HepG2 (cell line): ENCODE results near the gene DIPK1C. TPM values are rescaled to one million over a fixed set of nuclear protein-coding genes. Genes with fewer than 3 reads are reported as not detected.

ENCODE experiments used
- ATAC-seq: fragments of 200-7000 bp; cut with Tn5 transposase; 3 replicates; pipeline ENCODE4 v1.9.1; 2020; ENCODE audit warnings: mild to moderate bottlenecking, moderate library complexity
- BruUV-seq: library from RNA; stranded (reverse); fragments of 400-500 nt; replicated peaks from 2 replicates; lab custom pipeline; 2021; lab: Mats Ljungman, UMichigan
- CTCF ChIA-PET: fragments of 300-600 bp; formaldehyde crosslinking; extraction: SDS; loops from one replicate; lab custom pipeline; 2021; ENCODE audit warnings: low total read pairs, inconsistent platforms, low intra/inter-chr PET ratio; lab: Yijun Ruan, JAX
- POLR2A ChIA-PET: fragments of 350-600 bp; sonication (Branson Sonifier 250); formaldehyde crosslinking; loops from one replicate; lab custom pipeline; 2020; ENCODE audit warnings: antibody characterized with exemption, inconsistent platforms; lab: Yijun Ruan, JAX
- DNase-seq: peaks from one replicate; pipeline ENCODE4 v3.0.0-alpha.2; 2015; ENCODE audit warnings: low spot score
- FAIRE-seq: peaks from 3 replicates; lab custom pipeline; 2011; peaks lifted over from hg19 to GRCh38; lab: Jason Lieb, UNC
- H2AFZ ChIP-seq: one replicate; pipeline ENCODE4 v1.6.1; 2011; ENCODE audit warnings: low read length, inconsistent platforms
- H3K27ac ChIP-seq: fragments of 300-600 bp; 3 replicates; pipeline ENCODE4 v1.8.0; 2011; ENCODE audit warnings: mixed run types, mild to moderate bottlenecking, mixed read lengths, low read length, inconsistent platforms; ENCODE audit not compliant: insufficient read depth; ENCODE audit errors: extremely low read length
- H3K27me3 ChIP-seq, 2 experiments: fragments of 200-600 bp in 1 of 2; 2 replicates in 1 of 2; 3 replicates in 1 of 2; pipeline versions ENCODE4 v1.6.0 to v1.8.0; 2011; ENCODE audit warnings: low read length in 2 of 2, mild to moderate bottlenecking in 2 of 2, moderate library complexity in 2 of 2, inconsistent platforms in 1 of 2; ENCODE audit not compliant: insufficient read depth in 2 of 2, control insufficient read depth in 1 of 2
- H3K36me3 ChIP-seq, 2 experiments: fragments of 200-600 bp in 1 of 2; replicated peaks in 1 of 2; 2 replicates in 1 of 2; 3 replicates in 1 of 2; pipeline versions ENCODE4 v1.5.1 to v1.8.0; 2011; ENCODE audit warnings: low read length in 2 of 2, inconsistent platforms in 1 of 2; ENCODE audit not compliant: insufficient read depth in 2 of 2, control insufficient read depth in 1 of 2
- H3K4me1 ChIP-seq: 2 replicates; pipeline ENCODE4 v1.5.1; 2012; ENCODE audit warnings: low read length, inconsistent platforms; ENCODE audit not compliant: insufficient read depth
- H3K4me2 ChIP-seq: 2 replicates; pipeline ENCODE4 v1.6.0; 2011; ENCODE audit warnings: low read depth, low read length, inconsistent platforms
- H3K4me3 ChIP-seq, 3 experiments: fragments of 200-600 bp in 1 of 3; sonication (generic), shearing (Covaris generic) in 1 of 3; replicated peaks in 1 of 3; 2 replicates each; pipeline ENCODE4 v1.5.1; 2011 to 2016; ENCODE audit warnings: low read length in 3 of 3, inconsistent platforms in 2 of 3, low read depth in 2 of 3, mild to moderate bottlenecking in 2 of 3, control low read depth in 1 of 3, mixed read lengths in 1 of 3; ENCODE audit not compliant: insufficient read depth in 1 of 3
- H3K79me2 ChIP-seq: one replicate; pipeline ENCODE4 v1.6.1; 2011; ENCODE audit warnings: low read length, inconsistent platforms; ENCODE audit not compliant: insufficient read depth
- H3K9ac ChIP-seq: 2 replicates; pipeline ENCODE4 v1.6.0; 2011; ENCODE audit warnings: mild to moderate bottlenecking, low read depth, low read length, inconsistent platforms; ENCODE audit not compliant: insufficient read depth
- H3K9me3 ChIP-seq: 2 replicates; pipeline ENCODE4 v1.5.1; 2012; ENCODE audit warnings: mild to moderate bottlenecking, low read length
- H4K20me1 ChIP-seq: 2 replicates; pipeline ENCODE4 v1.6.0; 2011; ENCODE audit warnings: inconsistent platforms, mild to moderate bottlenecking, low read length, moderate library complexity; ENCODE audit not compliant: insufficient read depth
- CSRNP1 ChIP-seq: sonication (generic); formaldehyde crosslinking; IDR thresholded peaks from 2 replicates; pipeline ENCODE4 v1.8.1; 2023; ENCODE audit warnings: mild to moderate bottlenecking, missing genetic modification reagents
- DMAP1 ChIP-seq: IDR thresholded peaks from 2 replicates; pipeline ENCODE4 v1.6.1; 2016
- ETV5 ChIP-seq: IDR thresholded peaks from 2 replicates; pipeline ENCODE4 v1.6.1; 2018; ENCODE audit warnings: missing biosample characterization, missing genetic modification reagents, inconsistent platforms, borderline replicate concordance
- FOSL2 ChIP-seq: sonication (generic); formaldehyde crosslinking; IDR thresholded peaks from 2 replicates; pipeline ENCODE4 v1.4.0; 2020; ENCODE audit warnings: missing genetic modification reagents
- HES4 ChIP-seq: sonication (generic); formaldehyde crosslinking; IDR thresholded peaks from 2 replicates; pipeline ENCODE4 v1.9.0; 2021; ENCODE audit warnings: mild to moderate bottlenecking, missing genetic modification reagents, borderline replicate concordance
- PRDM4 ChIP-seq: sonication (generic); formaldehyde crosslinking; IDR thresholded peaks from 2 replicates; pipeline ENCODE4 v1.9.0; 2021; ENCODE audit warnings: missing genetic modification reagents, borderline replicate concordance
- SNRNP70 ChIP-seq: fragments of 200-400 bp; formaldehyde crosslinking; IDR thresholded peaks from 2 replicates; pipeline ENCODE4 v1.6.1; 2017; ENCODE audit warnings: mild to moderate bottlenecking, low read depth, low read length, moderate library complexity
- SOX5 ChIP-seq: IDR thresholded peaks from 2 replicates; pipeline ENCODE4 v1.6.1; 2016; ENCODE audit warnings: borderline replicate concordance
- ZNF235 ChIP-seq: sonication (generic); formaldehyde crosslinking; IDR thresholded peaks from 2 replicates; pipeline ENCODE4 v1.8.1; 2023; ENCODE audit warnings: mild to moderate bottlenecking, missing genetic modification reagents, borderline replicate concordance
- ZNF333 ChIP-seq: sonication (generic); formaldehyde crosslinking; IDR thresholded peaks from 2 replicates; pipeline ENCODE4 v1.4.0; 2020; ENCODE audit warnings: mild to moderate bottlenecking, missing genetic modification reagents, borderline replicate concordance
- WGBS: methylation state at CpG from one replicate; pipeline ENCODE4 v1.1.6; 2017; ENCODE audit warnings: low lambda C conversion rate; 5-methylcytosine and 5-hydroxymethylcytosine counted together
- in situ Hi-C: cut with HindIII; loops from 2 replicates; pipeline ENCODE4 v1.10.0; 2017; ENCODE audit warnings: low pct_unique_long_range_greater_than_20kb; ENCODE audit not compliant: extremely low pct_ligation_motif_present
- intact Hi-C: fragments of 100-400 bp; cut with micrococcal nuclease; formaldehyde crosslinking; loops from one replicate; pipeline ENCODE4 v1.10.0; 2022; ENCODE audit not compliant: unreplicated experiment
- polyA plus RNA-seq, 8 experiments: library from polyadenylated mRNA; depleted of rRNA in 3 of 8; stranded (reverse) in 7 of 8; unstranded in 1 of 8; fragments of >200 nt; fragmentation: Illumina TruSeq in 4 of 8; extraction: Trizol in 4 of 8; gene quantifications; 2 replicates each; pipeline versions ENCODE4 v1.2.1 to v1.2.3, GENCODE V29; 2011 to 2016; ENCODE audit warnings: low read depth in 4 of 8, missing spikeins in 1 of 8, mixed read lengths in 1 of 8; ENCODE audit not compliant: insufficient read depth in 1 of 8
- total RNA-seq, 5 experiments: library from RNA; depleted of rRNA; stranded (reverse); fragments of >200 nt; fragmentation: Illumina TruSeq; extraction: Trizol; gene quantifications; 2 replicates each; pipeline ENCODE4 v1.2.3, GENCODE V29; 2016; ENCODE audit warnings: low read depth in 1 of 5
- TF ChIP-seq, protein P1 (sequence below): IDR thresholded peaks from 2 replicates; pipeline ENCODE4 v1.6.1; 2016; ENCODE audit warnings: control low read depth

Gene DIPK1C
- total and polyA plus RNA-seq, 2 of the 13 experiments (the other 11 are each of a cell fraction or from before 2014, with no cell fraction given) = 1.8 TPM; not detected in 1

DNA sequence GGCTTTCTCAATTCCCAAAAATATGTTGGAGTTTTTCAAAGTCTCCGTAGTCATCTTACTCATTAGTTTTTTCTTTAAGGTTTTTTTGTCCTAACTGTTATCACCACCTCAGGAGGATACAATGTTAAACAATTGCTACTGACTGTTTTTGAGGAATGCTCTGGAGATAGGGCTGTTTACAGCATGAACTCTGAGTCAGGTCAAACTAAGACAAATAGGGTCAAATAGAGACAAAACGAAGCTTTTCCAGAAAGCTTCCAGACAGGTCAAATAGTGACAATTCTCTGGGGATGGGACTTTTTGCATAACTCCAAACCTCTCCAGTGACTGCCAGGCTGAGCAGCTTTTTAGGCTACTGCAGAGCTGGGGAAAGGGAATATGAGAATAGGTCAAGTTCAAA is 15.2 kb upstream of the DIPK1C start:
- Histone ChIP-seq H3K36me3 (no peaks in the 10 kb centered on the region), H3K9me3 (no peaks in the 10 kb centered on the region), H3K27me3 (no peaks in the 10 kb centered on the region), H3K27ac (no peak overlapping the region), H3K4me3 (no peak overlapping the region), H3K4me1 (peaks cover 28% of the 10 kb centered on the region), H4K20me1 (no peaks in the 10 kb centered on the region), H3K4me2 (no peak overlapping the region), H2AFZ (no peak overlapping the region), H3K9ac (no peak overlapping the region), H3K79me2 (no peaks in the 10 kb centered on the region)
- TF ChIP-seq SNRNP70 (no peak), CSRNP1 (no peak), SOX5 (peak; percentile 9; the same call in 1 of the 2 replicates)
- TF ChIP-seq, protein P1, sequence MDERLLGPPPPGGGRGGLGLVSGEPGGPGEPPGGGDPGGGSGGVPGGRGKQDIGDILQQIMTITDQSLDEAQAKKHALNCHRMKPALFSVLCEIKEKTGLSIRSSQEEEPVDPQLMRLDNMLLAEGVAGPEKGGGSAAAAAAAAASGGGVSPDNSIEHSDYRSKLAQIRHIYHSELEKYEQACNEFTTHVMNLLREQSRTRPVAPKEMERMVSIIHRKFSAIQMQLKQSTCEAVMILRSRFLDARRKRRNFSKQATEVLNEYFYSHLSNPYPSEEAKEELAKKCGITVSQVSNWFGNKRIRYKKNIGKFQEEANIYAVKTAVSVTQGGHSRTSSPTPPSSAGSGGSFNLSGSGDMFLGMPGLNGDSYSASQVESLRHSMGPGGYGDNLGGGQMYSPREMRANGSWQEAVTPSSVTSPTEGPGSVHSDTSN (CRISPR knock-in tag) = no peak
- DNase-seq = no peak
- FAIRE-seq = no peak
- ATAC-seq = no peak
- in situ Hi-C loops = no loop called here
- POLR2A ChIA-PET = no interaction called here
- CTCF ChIA-PET = no interaction called here
- no TSS peak for BruUV-seq
- WGBS = 10% methylated on average over 2 of the region's 2 CpGs
- intact Hi-C loops = no loop called here

DNA sequence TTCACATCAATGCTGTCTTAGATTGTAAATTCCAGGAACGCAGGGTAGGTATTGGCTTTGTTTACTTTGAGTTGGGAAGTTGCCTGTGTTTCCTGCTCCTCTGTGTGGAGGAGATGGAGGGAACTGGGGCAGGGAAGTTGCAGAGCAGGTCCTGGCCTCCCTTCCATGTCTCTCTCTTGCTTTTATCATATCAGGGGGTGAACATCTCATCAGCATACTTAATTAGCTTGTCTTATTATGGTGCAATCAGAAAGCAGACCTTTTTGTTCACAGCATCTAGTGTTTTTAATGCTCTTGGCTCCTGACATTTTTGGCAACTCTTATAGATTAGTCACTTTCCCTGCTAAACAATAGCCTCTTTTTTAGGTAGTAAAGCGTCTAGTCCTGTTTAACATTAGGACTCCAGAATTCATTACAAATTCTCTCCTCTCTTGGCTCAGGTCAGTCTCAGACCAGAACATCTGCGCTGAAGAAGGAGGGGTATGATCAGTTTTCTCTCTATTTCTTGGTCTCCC is 11.5 kb upstream of the DIPK1C start:
- ATAC-seq (no peak), DNase-seq (no peak), FAIRE-seq (no peak)
- intact Hi-C loops (no loop called here), in situ Hi-C loops (no loop called here)
- Histone ChIP-seq H3K4me2 (no peak overlapping the region), H3K9me3 (no peaks in the 10 kb centered on the region), H3K27ac (no peak overlapping the region), H3K36me3 (no peaks in the 10 kb centered on the region), H3K4me1 (peaks cover 18% of the 10 kb centered on the region), H3K9ac (no peak overlapping the region), H2AFZ (no peak overlapping the region), H3K4me3 (no peak overlapping the region), H3K27me3 (no peaks in the 10 kb centered on the region), H3K79me2 (no peaks in the 10 kb centered on the region), H4K20me1 (no peaks in the 10 kb centered on the region)
- ChIA-PET CTCF (no interaction called here), POLR2A (no interaction called here)
- BruUV-seq = no TSS peak
- WGBS = 35% methylated on average over 3 of the region's 3 CpGs
- TF ChIP-seq HES4 (CRISPR knock-in tag) (no peak), DMAP1 (CRISPR knock-in tag) (no peak), ZNF333 (CRISPR knock-in tag) (no peak), PRDM4 (CRISPR knock-in tag) (no peak), FOSL2 (no peak), ZNF235 (CRISPR knock-in tag) (no peak), ETV5 (no peak)
